Right lobe of liver (tissue), 6 donors: ENCODE data around the gene TRNT1. TPM values are rescaled to one million over a fixed set of nuclear protein-coding genes. Genes with fewer than 3 reads are reported as not detected.

Experiments used
- ATAC-seq, 4 donors: fragments of 200-7000 bp; cut with Tn5 transposase; one replicate each; pipeline ENCODE4 v1.9.1; 2020; ENCODE audit warnings: mild to moderate bottlenecking in 4 of 4, moderate library complexity in 4 of 4
- DNase-seq, 3 donors: peaks; one replicate each; pipeline ENCODE4 v3.0.0-alpha.2; 2020
- H3K27ac ChIP-seq, 3 donors: fragments of 200-600 bp; one replicate each; pipeline ENCODE4 v1.8.0; 2022
- H3K27me3 ChIP-seq, 2 donors: fragments of 200-600 bp; one replicate each; pipeline ENCODE4 v1.8.0; 2022
- H3K36me3 ChIP-seq, 4 donors: fragments of 200-600 bp; sonication (generic) in 1 of 4; one replicate each; pipeline versions ENCODE4 v1.5.1 to v1.8.0; 2017 to 2022; ENCODE audit warnings: control low read depth in 1 of 4
- H3K4me1 ChIP-seq, 4 donors: fragments of 200-600 bp; sonication (generic) in 1 of 4; one replicate each; pipeline versions ENCODE4 v1.5.1 to v1.8.0; 2017 to 2022; ENCODE audit warnings: control low read depth in 1 of 4
- H3K4me3 ChIP-seq, 3 donors: fragments of 200-600 bp; one replicate each; pipeline ENCODE4 v1.8.0; 2022
- H3K9me3 ChIP-seq, 4 donors: fragments of 200-600 bp; sonication (generic) in 1 of 4; one replicate each; pipeline versions ENCODE4 v1.5.1 to v1.8.0; 2017 to 2022; ENCODE audit warnings: control low read depth in 1 of 4
- CTCF ChIP-seq, 4 donors: fragments of 200-600 bp in 3 of 4; fragments of 450-650 bp in 1 of 4; IDR thresholded peaks; one replicate each; pipeline versions ENCODE4 v1.5.1 to v1.8.0; 2016 to 2022; ENCODE audit warnings: antibody characterized with exemption in 4 of 4, mild to moderate bottlenecking in 2 of 4
- POLR2A ChIP-seq: fragments of 450-650 bp; IDR thresholded peaks from one replicate; pipeline ENCODE4 v1.6.1; 2017; ENCODE audit warnings: antibody characterized with exemption, mild to moderate bottlenecking
- WGBS: methylation state at CpG from one replicate; pipeline ENCODE4 v1.1.6; 2018; ENCODE audit warnings: low coverage, low lambda C conversion rate; ENCODE audit not compliant: insufficient coverage; ENCODE audit errors: missing lambda C conversion rate; 5-methylcytosine and 5-hydroxymethylcytosine counted together
- intact Hi-C, 2 donors: fragments of 100-400 bp; cut with DNase I; formaldehyde crosslinking; loops; one replicate each; pipeline versions ENCODE4 v1.11.2 to v1.14.1; 2022
- total RNA-seq, 6 experiments: library from RNA; depleted of rRNA in 2 of 6; stranded (reverse); fragments of >200 nt in 2 of 6; fragmentation: NEBNext Ultra II Directional in 3 of 6; extraction: Animal tissue kit (Norgen Biotek cat#: 25700) in 3 of 6; gene quantifications; one replicate each; pipeline versions ENCODE4 v1.1.0 to v1.2.4, GENCODE V29; 2016 to 2023
- donor health status: DM: no; HTN: yes; CAD: no.
- donor health status: DM: no; HTN: no; CAD: no.
- donor health status: DM: no; HTN: no; CAD: no.
- donor health status: DM: no; HTN: yes; CAD: no.
- donor health status: DM: no; HTN: yes; CAD: no.

Gene TRNT1
- total RNA-seq, 6 experiments from 2014 or later: 7.4 to 11.8 (median 9.1) TPM

- Histone ChIP-seq H3K4me3 (no peak overlapping the region), H3K27ac (no peak overlapping the region), H3K27me3 (no peaks in the 10 kb centered on the region), H3K36me3 (peaks cover 0 to 21% (median 4%) of the 10 kb centered on the region in 4 donors), H3K4me1 (peaks cover 0 to 7% (median 0%) of the 10 kb centered on the region in 4 donors), H3K9me3 (no peaks in the 10 kb centered on the region)
- no peak for DNase-seq
- intact Hi-C loops: no loop called here
- TF ChIP-seq CTCF (IDR thresholded peaks at IDR 0.05) (no peak), POLR2A (no peak)
- no peak for ATAC-seq
- 72% methylated on average over 5 of the region's 5 CpGs for WGBS
Measured at GRCh38 chr3:3129579-3129978, 2.8 kb downstream of the TRNT1 start.

GRCh38 chr3:3133500-3133899 is 6.8 kb downstream of the TRNT1 start:
- Histone ChIP-seq H3K4me3 (no peak overlapping the region), H3K36me3 (peaks cover 0 to 32% (median 7%) of the 10 kb centered on the region in 4 donors), H3K27me3 (no peaks in the 10 kb centered on the region), H3K27ac (no peak overlapping the region), H3K9me3 (no peaks in the 10 kb centered on the region), H3K4me1 (no peaks in the 10 kb centered on the region)
- ATAC-seq (no peak), DNase-seq (no peak)
- no peak for TF ChIP-seq CTCF (IDR thresholded peaks at IDR 0.05)
- no peak for TF ChIP-seq POLR2A
- intact Hi-C loops: no loop called here
- 82% methylated on average over 6 of the region's 6 CpGs for WGBS

DNA sequence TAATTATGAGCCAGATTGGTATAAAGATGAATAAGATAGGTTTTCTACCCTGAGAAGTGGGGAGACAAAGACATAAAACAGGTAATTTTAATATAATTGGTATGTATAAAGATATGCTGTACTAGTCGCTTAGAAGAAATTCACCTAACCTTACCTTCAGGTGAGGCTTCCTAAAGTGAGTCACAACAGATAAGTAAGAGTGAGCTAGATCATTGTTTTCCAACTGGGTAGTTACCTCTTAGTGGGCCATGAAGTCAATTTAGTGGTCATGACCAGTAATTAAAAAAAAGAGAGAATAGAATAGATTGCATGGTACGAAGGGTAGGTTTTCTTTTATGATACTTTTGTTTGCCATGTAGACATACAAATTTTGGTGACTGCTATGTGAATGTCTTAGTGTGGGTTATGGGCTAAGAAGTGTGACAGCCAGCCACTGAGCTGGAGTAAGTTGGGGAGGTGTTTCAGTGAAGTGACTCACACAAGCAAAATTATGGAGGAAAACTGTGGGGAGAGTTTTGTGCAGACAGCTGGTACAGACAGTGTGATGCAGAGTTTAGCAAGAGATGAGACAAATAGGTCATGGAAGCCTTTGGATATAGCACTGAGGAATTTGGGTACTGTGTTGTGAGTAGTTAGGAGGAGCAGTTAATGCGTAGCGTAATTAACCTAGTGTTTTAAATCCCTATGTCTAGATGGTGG is 8.2 kb downstream of the TRNT1 start:
- WGBS: 96% methylated on average over 4 of the region's 4 CpGs
- H3K36me3 ChIP-seq: peaks cover 0 to 35% (median 7%) of the 10 kb centered on the region in 4 donors
- no peak for ATAC-seq

DNA sequence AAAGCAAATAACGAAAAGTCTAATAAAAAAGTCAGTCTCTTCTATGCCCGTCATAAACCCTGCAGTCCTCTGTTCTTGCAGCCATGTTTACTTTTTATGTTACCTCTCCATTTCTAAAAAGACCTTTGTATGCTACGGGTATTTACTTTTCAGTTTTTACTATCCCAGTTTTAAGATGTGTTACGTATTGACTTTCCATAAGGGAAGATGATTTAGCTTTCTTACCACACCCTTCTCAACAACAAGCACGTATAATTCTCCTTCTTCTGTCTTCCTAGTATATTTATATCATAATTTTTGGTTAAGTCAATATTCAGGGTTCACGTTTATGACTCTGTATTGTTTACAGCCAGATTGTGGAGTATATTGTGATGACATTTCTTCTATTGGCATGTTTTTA is 10.8 kb downstream of the TRNT1 start:
- no peaks in the 10 kb centered on the region for H3K9me3 ChIP-seq
- H3K36me3 ChIP-seq: peaks cover 0 to 48% (median 11%) of the 10 kb centered on the region in 4 donors
- intact Hi-C loops: no loop called here
- H3K4me3 ChIP-seq: no peak overlapping the region
- no peak for ATAC-seq
- H3K27me3 ChIP-seq: no peaks in the 10 kb centered on the region
- no peak for DNase-seq
- no peak for TF ChIP-seq POLR2A
- no peak for TF ChIP-seq CTCF (IDR thresholded peaks at IDR 0.05)
- WGBS: 92% methylated on average over 6 of the region's 6 CpGs
- H3K4me1 ChIP-seq: no peaks in the 10 kb centered on the region
- H3K27ac ChIP-seq: no peak overlapping the region

More for the DNA sequence above, 8.2 kb downstream of the TRNT1 start:
- TF ChIP-seq CTCF (IDR thresholded peaks at IDR 0.05) (no peak), POLR2A (no peak)
- Histone ChIP-seq H3K27ac (no peak overlapping the region), H3K4me3 (no peak overlapping the region), H3K9me3 (no peaks in the 10 kb centered on the region), H3K27me3 (no peaks in the 10 kb centered on the region), H3K4me1 (no peaks in the 10 kb centered on the region)
- intact Hi-C loops: no loop called here
- DNase-seq: no peak
